MM.1S (cell line): ENCODE measurements around the gene FAM13B.

Experiments used
- CTCF ChIP-seq: fragments of 300-600 bp; sonication (generic); IDR thresholded peaks from 2 replicates; pipeline ENCODE4 v1.5.1; 2016; ENCODE audit warnings: antibody characterized with exemption, low read length, mixed read lengths
- EZH2 ChIP-seq: fragments of 300-600 bp; sonication (generic); optimal IDR thresholded peaks from 2 replicates; pipeline ENCODE3; 2017; ENCODE audit warnings: low read depth, mild to moderate bottlenecking, antibody characterized with exemption, low read length, mixed read lengths
- EZH2phosphoT487 ChIP-seq: fragments of 300-600 bp; sonication (generic); IDR thresholded peaks from 2 replicates; pipeline ENCODE4 v1.6.1; 2018; ENCODE audit warnings: antibody characterized with exemption, low read length

DNA sequence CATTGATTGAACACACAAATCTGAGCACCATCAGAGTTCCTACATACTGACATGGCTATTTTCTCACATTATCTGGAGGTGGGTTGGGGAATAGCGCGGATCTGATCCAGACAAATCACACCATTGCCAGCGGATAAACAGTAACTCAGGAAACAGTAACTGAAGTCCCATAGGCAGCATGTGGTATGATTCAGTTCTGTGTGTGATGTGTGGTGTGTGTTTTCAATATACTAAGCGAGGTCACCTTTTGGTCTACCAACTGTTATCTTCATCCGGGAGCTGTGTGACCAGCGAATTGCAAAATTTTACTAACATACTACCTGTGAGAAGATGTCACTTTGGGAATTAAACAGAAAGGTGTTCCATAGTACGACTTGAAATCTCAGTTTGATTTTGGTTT, 93.5 kb downstream of the FAM13B start:
- TF ChIP-seq CTCF (no peak), EZH2phosphoT487 (no peak), EZH2 (no peak)
